B cell (primary cell): ENCODE data around the gene PODNL1. TPM values are rescaled to one million over a fixed set of nuclear protein-coding genes. Genes with fewer than 3 reads are reported as not detected.

Source experiments
- ATAC-seq: fragments of 200-7000 bp; cut with Tn5 transposase; one replicate; pipeline ENCODE4 v1.10.0; 2021; ENCODE audit warnings: low read depth, mild to moderate bottlenecking, moderate number of reproducible peaks, moderate library complexity
- CTCF ChIA-PET: fragments of 350-600 bp; sonication (Branson Sonifier 250); formaldehyde crosslinking; loops from one replicate; lab custom pipeline; 2021; ENCODE audit warnings: antibody characterized with exemption, inconsistent platforms; lab: Charles Lee
- POLR2A ChIA-PET: fragments of 350-600 bp; sonication (Branson Sonifier 250); formaldehyde crosslinking; loops from one replicate; lab custom pipeline; 2021; ENCODE audit warnings: antibody characterized with exemption; lab: Charles Lee
- DNase-seq: peaks from one replicate; pipeline ENCODE4 v3.0.0; 2013
- H2AFZ ChIP-seq: 2 replicates; pipeline ENCODE4 v1.6.1; 2012; ENCODE audit warnings: mild to moderate bottlenecking, low read depth, low read length; ENCODE audit not compliant: insufficient read depth, poor library complexity, severe bottlenecking
- H3K27ac ChIP-seq, 2 donors: 1 replicate in 1 of 2; 2 replicates in 1 of 2; pipeline ENCODE4 v1.5.1; 2012 to 2013; ENCODE audit warnings: low read length in 2 of 2, mild to moderate bottlenecking in 2 of 2, moderate library complexity in 1 of 2
- H3K27me3 ChIP-seq, 4 experiments: fragments of 200-600 bp in 1 of 4; sonication (generic) in 1 of 4; replicated peaks in 1 of 4; 1 replicate in 2 of 4; 2 replicates in 2 of 4; pipeline versions ENCODE4 v1.6.1 to v1.7.0; 2013 to 2016; ENCODE audit warnings: low read length in 3 of 4, mild to moderate bottlenecking in 2 of 4, mixed read lengths in 1 of 4, moderate library complexity in 1 of 4; ENCODE audit not compliant: insufficient read depth in 4 of 4, control insufficient read depth in 3 of 4; ENCODE audit errors: control extremely low read depth in 1 of 4
- H3K36me3 ChIP-seq, 2 experiments: replicated peaks in 1 of 2; 1 replicate in 1 of 2; 2 replicates in 1 of 2; pipeline versions ENCODE4 v1.6.1 to v1.7.1; 2013; ENCODE audit warnings: low read length in 1 of 2; ENCODE audit not compliant: insufficient read depth in 2 of 2, control insufficient read depth in 1 of 2; ENCODE audit errors: control extremely low read depth in 1 of 2, extremely low read depth in 1 of 2
- H3K4me1 ChIP-seq, 2 donors: fragments of 200-600 bp in 1 of 2; sonication (generic) in 1 of 2; 1 replicate in 1 of 2; 2 replicates in 1 of 2; pipeline versions ENCODE4 v1.5.1 to v1.6.1; 2013 to 2017; ENCODE audit warnings: low read length in 2 of 2; ENCODE audit not compliant: control insufficient read depth in 2 of 2, insufficient read depth in 2 of 2
- H3K4me2 ChIP-seq: replicated peaks from 2 replicates; pipeline ENCODE3; 2012; ENCODE audit warnings: mild to moderate bottlenecking, low read depth, low read length; ENCODE audit not compliant: poor library complexity, severe bottlenecking
- H3K4me3 ChIP-seq, 5 experiments: fragments of 200-600 bp in 1 of 5; sonication (generic) in 1 of 5; 1 replicate in 3 of 5; 2 replicates in 2 of 5; pipeline versions ENCODE4 v1.5.1 to v1.7.0; 2011 to 2016; ENCODE audit warnings: low read length in 4 of 5, mild to moderate bottlenecking in 4 of 5, low read depth in 2 of 5, control low read depth in 1 of 5, moderate library complexity in 1 of 5; ENCODE audit not compliant: insufficient read depth in 1 of 5; ENCODE audit errors: control extremely low read depth in 1 of 5, extremely low read depth in 1 of 5
- H3K79me2 ChIP-seq: fragments of 200-600 bp; sonication (generic); one replicate; pipeline ENCODE4 v1.6.0; 2016; ENCODE audit warnings: low read length; ENCODE audit not compliant: control insufficient read depth, insufficient read depth
- H3K9ac ChIP-seq: fragments of 200-600 bp; sonication (generic); 2 replicates; pipeline ENCODE4 v1.6.1; 2017; ENCODE audit warnings: mild to moderate bottlenecking, low read length, moderate library complexity
- H3K9me3 ChIP-seq, 3 donors: one replicate each; pipeline versions ENCODE4 v1.6.1 to v1.7.1; 2013; ENCODE audit warnings: low read length in 2 of 3; ENCODE audit not compliant: control insufficient read depth in 2 of 3, insufficient read depth in 1 of 3; ENCODE audit errors: control extremely low read depth in 1 of 3
- H4K20me1 ChIP-seq: 2 replicates; pipeline ENCODE4 v1.6.0; 2012; ENCODE audit warnings: mild to moderate bottlenecking, low read length; ENCODE audit not compliant: insufficient read depth, control insufficient read depth, poor library complexity, severe bottlenecking
- H3K27ac Mint-ChIP-seq: one replicate; pipeline ENCODE4 v1.8.0; 2021; ENCODE audit warnings: mixed read lengths
- H3K27me3 Mint-ChIP-seq: one replicate; pipeline ENCODE4 v1.8.0; 2021; ENCODE audit warnings: mixed read lengths
- H3K4me1 Mint-ChIP-seq: one replicate; pipeline ENCODE4 v1.8.0; 2021; ENCODE audit warnings: mixed read lengths
- H3K4me3 Mint-ChIP-seq: one replicate; pipeline ENCODE4 v1.8.0; 2021; ENCODE audit warnings: mixed read lengths
- H3K9me3 Mint-ChIP-seq: one replicate; pipeline ENCODE4 v1.8.0; 2022; ENCODE audit warnings: mixed read lengths; ENCODE audit not compliant: insufficient read depth
- CTCF ChIP-seq: fragments of 200-600 bp; IDR thresholded peaks from one replicate; pipeline ENCODE4 v1.8.0; 2022; ENCODE audit warnings: antibody characterized with exemption, mild to moderate bottlenecking
- EZH2 ChIP-seq: IDR thresholded peaks from 2 replicates; pipeline ENCODE4 v1.6.1; 2012; ENCODE audit warnings: borderline replicate concordance, low read depth, mild to moderate bottlenecking, moderate library complexity, low read length; ENCODE audit not compliant: insufficient read depth, poor library complexity, severe bottlenecking
- WGBS: methylation state at CpG from one replicate; pipeline ENCODE4 v1.1.5; 2013; ENCODE audit warnings: missing lambda C conversion rate; ENCODE audit not compliant: insufficient coverage; 5-methylcytosine and 5-hydroxymethylcytosine counted together
- intact Hi-C: fragments of 100-400 bp; cut with micrococcal nuclease; formaldehyde crosslinking; loops from one replicate; pipeline ENCODE4 v1.10.0; 2022
- polyA plus RNA-seq: library from polyadenylated mRNA; depleted of rRNA; stranded (reverse); fragments of >200 nt; gene quantifications from 2 replicates; pipeline ENCODE4 v1.2.3, GENCODE V29; 2012
- total RNA-seq, 2 donors: library from RNA; stranded (reverse); fragments of 120-200 nt in 1 of 2; gene quantifications; 1 replicate in 1 of 2; 2 replicates in 1 of 2; pipeline versions ENCODE4 v1.2.3 to v1.2.4, GENCODE V29; 2013 to 2022

Gene PODNL1
- total and polyA plus RNA-seq, 2 donors (not counting 1 experiment from before 2014, with no cell fraction given), result not detected

GRCh38 chr19:13979244-13979615 is 41.0 kb upstream of the PODNL1 start:
- peaks cover 35 to 59% of the 10 kb centered on the region in 2 donors for H3K4me1 ChIP-seq
- peaks cover 0 to 5% of the 10 kb centered on the region in 2 experiments for H3K36me3 ChIP-seq
- Mint-ChIP-seq H3K27me3 (no peaks in the 10 kb centered on the region), H3K4me3 (peak overlapping the region; percentile 56), H3K4me1 (peaks cover 45% of the 10 kb centered on the region), H3K9me3 (no peaks in the 10 kb centered on the region), H3K27ac (peak overlapping the region; percentile 56)
- 17% methylated on average over 11 of the region's 12 CpGs for WGBS
- H3K79me2 ChIP-seq, result peaks cover 3% of the 10 kb centered on the region
- no peaks in the 10 kb centered on the region for H3K9me3 ChIP-seq
- ChIA-PET POLR2A (interaction anchor here (1.2 to 1.3 kb wide), 2 partner anchors 27 to 52 kb away, joined by 3 read pairs; partner anchors contain the start of genes IL27RA and RFX1), CTCF (interaction anchor here (1.0 to 2.2 kb wide), 5 partner anchors 9 to 69 kb away, joined by 3 to 6 read pairs (median 5); partner anchors contain the start of gene DCAF15)
- peak overlapping the region; percentile 94 for H3K4me2 ChIP-seq
- ATAC-seq (no peak), DNase-seq (peak; percentile 47)
- peak overlapping the region; percentile 51 for H3K9ac ChIP-seq
- H3K4me3 ChIP-seq, result peak overlapping the region in 4 of 5 experiments; percentile 31 to 65 (median 48)
- peaks cover 0 to 7% (median 0%) of the 10 kb centered on the region in 4 experiments for H3K27me3 ChIP-seq
- H3K27ac ChIP-seq, result peak overlapping the region in 1 of 2 donors; percentile 43
- H2AFZ ChIP-seq, result peak overlapping the region; percentile 73
- intact Hi-C loops, result no loop called here
- TF ChIP-seq EZH2, result no peak
- no peak for TF ChIP-seq CTCF
- H4K20me1 ChIP-seq, result no peaks in the 10 kb centered on the region
